Measurements from ENCODE around the gene ARHGAP42. TPM values are rescaled to one million over a fixed set of nuclear protein-coding genes. Genes with fewer than 3 reads are reported as not detected.

Gene ARHGAP42
- total RNA-seq = 1.2 and 2.3 TPM in 2 replicates

GRCh38 chr11:100687054-100687629, at the start of gene ARHGAP42:
Gene ARHGAP42 (plus strand): TSS chr11:100687288. CDS start chr11:100687679, 391 bp downstream.

All from hair follicular keratinocyte (primary cell).